ENCODE measurements around the gene DDX47.

GRCh38 chr12:12837813-12838153 is 24.6 kb downstream of the DDX47 start:
- TF ChIP-seq CTCF (IDR thresholded peaks at IDR 0.05; ENCODE audit: low read length) (no peak), EZH2 (IDR thresholded peaks at IDR 0.05; ENCODE audit: borderline replicate concordance, low read length) (no peak)

Data from OCI-LY1 (cell line).